Right ventricle myocardium inferior (tissue), 1 donor: ENCODE measurements around the gene TEAD3. TPM values are rescaled to one million over a fixed set of nuclear protein-coding genes. Genes with fewer than 3 reads are reported as not detected.
"Not testable (repeated sequence)": the region's sequence is repeated elsewhere in the genome, so short reads cannot be mapped to it uniquely, and the experiment has no call there.

ENCODE experiments used
- ATAC-seq: fragments of 200-7000 bp; cut with Tn5 transposase; one replicate; pipeline ENCODE4 v1.9.1; 2020; ENCODE audit warnings: mild to moderate bottlenecking, moderate library complexity
- DNase-seq: peaks from one replicate; pipeline ENCODE4 v3.0.0; 2021; ENCODE audit errors: missing footprints
- intact Hi-C: fragments of 100-400 bp; cut with DNase I; formaldehyde crosslinking; loops from one replicate; pipeline ENCODE4 v1.11.0; 2022
- microRNA-seq: library from miRNA; unstranded; fragments of <30 nt; microRNA quantifications from one replicate; pipeline ENCODE4 v1.2.0, GENCODE V29; 2020
- total RNA-seq: library from RNA; stranded (reverse); fragmentation: NEBNext Ultra II Directional; extraction: Animal tissue kit (Norgen Biotek cat#: 25700); gene quantifications from one replicate; pipeline ENCODE4 v1.2.1, GENCODE V29; 2021
- donor health status: DM: no; HTN: yes; CAD: no; lungs with severe emphysema.

The TEAD3 gene
- total RNA-seq, 1 donor from 2014 or later: 32.2 TPM

DNA sequence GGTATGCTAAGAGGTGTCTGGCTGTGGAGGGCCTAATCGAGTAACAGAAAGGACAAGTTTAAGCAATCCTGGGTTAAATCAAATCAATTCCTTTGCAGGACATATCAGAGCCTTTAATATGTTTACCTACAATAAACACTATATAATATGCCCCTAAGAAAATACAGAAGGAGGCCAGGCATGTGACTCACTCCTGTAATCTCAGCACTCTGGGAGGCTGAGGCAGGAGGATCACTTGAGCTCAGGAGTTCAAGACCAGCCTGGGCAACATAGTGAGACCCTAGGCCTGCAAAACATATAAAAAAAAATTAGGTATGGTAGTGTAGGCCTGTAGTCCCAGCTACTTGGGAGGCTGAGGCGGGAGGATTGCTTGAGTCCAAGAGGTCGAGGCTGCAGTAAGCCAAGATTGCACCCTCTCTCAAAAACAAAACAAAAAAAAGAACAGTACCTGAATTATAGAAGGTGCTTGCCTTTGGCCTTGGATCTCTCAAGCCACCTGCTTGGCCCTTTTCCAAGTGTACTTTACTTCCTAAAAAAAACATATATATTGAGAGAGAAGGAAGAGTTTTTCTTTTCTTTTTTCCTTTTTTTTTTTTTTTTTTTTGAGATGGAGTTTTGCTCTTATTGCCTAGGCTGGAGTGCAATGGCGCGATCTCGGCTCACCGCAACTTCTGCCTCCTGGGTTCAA lies 58.4 kb downstream of the TEAD3 start:
- intact Hi-C loops, ATAC-seq: not testable (repeated sequence)

GRCh38 chr6:35436071-35436857 lies 60.6 kb downstream of the TEAD3 start:
- ATAC-seq (no peak), DNase-seq (no peak)
- intact Hi-C loops: no loop called here

More for the DNA sequence above, 58.4 kb downstream of the TEAD3 start:
- DNase-seq: not testable (repeated sequence)

GRCh38 chr6:35435074-35435837 lies 61.6 kb downstream of the TEAD3 start:
- peak; percentile 70 for ATAC-seq
- no peak for DNase-seq
- intact Hi-C loops: no loop called here

DNA sequence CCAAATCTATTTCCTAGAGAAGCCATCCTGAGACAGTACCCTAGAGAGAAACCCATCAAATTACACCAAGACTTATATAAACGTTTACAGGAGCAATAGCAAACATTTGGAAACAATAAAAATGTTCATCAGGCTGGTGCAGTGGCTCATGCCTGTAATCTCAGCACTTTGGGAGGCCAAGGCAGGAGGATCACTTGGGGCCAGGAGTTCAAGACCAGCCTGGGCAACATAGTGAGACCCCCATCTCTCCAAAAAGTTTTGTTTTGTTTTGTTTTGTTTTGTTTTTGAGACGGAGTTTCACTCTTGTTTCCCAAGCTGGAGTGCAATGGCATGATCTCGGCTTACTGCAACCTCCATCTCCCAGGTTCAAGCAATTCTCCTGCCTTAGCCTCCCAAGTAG lies 64.2 kb downstream of the TEAD3 start:
- ATAC-seq, DNase-seq, intact Hi-C loops: not testable (repeated sequence)

GRCh38 chr6:35432291-35432690 lies 64.6 kb downstream of the TEAD3 start:
- intact Hi-C loops: no loop called here
- ATAC-seq: no peak
- DNase-seq: no peak

DNA sequence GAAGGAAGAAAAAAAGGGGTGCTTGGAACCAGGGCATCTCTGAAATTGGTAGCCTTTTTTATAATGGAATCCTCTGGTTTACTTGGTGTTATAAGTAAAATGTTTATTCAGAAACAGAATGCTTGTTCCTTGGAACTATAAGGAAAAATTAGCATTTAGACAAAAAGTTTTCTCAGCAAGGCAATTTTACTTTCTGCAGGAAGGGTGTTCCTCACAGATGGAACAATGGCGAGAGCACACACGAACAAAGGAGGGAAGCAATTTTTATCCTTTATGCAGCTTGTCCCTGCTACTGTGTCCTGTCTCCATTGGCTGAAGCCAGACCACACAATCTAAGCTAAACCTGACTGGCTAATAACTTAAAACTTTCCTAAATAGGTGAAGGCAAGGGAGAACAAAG lies 67.4 kb downstream of the TEAD3 start:
- no peak for ATAC-seq
- intact Hi-C loops: no loop called here
- DNase-seq: no peak

- DNase-seq (no peak), ATAC-seq (no peak)
- intact Hi-C loops: no loop called here
Observed at GRCh38 chr6:35428421-35429149, 68.3 kb downstream of the TEAD3 start.

GRCh38 chr6:35427851-35428321 lies 69.0 kb downstream of the TEAD3 start:
- intact Hi-C loops: no loop called here
- ATAC-seq: no peak
- DNase-seq: no peak

DNA sequence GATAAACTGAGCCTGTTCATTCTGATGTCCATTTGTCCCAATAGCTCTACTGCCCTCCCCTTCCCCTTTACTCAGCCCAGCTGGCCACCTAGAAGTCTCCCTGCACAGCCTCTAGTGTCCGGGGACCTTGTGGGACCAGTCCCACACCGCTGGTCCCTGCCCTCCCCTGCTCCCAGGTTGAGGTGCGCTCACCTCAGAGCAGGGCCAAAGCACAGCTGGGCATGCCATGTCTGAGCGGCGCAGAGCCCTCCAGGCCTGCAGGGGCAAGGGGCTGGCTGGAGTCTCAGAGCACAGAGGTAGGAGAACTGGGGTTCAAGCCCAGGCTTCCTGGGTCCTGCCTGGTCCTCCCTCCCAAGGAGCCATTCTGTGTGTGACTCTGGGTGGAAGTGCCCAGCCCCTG lies 69.4 kb downstream of the TEAD3 start:
- ATAC-seq: no peak
- intact Hi-C loops: no loop called here

DNA sequence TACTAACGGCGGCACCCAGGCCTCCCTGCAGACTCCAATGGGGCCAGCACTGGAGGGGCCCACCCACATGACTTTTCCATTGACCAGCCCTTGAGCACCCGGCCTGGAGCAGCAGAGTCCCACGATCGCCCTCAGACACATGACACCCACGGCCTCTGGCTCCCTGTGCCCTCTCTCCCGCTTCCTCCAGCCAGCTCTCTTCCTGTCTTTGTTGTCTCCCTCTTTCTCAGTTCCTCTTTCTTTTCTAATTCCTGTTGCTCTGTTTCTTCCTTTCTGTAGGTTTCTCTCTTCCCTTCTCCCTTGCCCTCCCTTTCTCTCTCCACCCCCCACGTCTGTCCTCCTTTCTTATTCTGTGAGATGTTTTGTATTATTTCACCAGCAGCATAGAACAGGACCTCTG lies 70.8 kb downstream of the TEAD3 start:
- DNase-seq: no peak
- ATAC-seq: peak; percentile 55
- intact Hi-C loops: no loop called here

More for the DNA sequence above, 69.4 kb downstream of the TEAD3 start:
- DNase-seq: no peak

- ATAC-seq: no peak
- intact Hi-C loops: no loop called here
- DNase-seq: no peak
Observed at GRCh38 chr6:35425284-35425683, 71.6 kb downstream of the TEAD3 start.

Small RNAs within 50 kb of the gene (microRNA-seq; reads per million reads assigned to microRNA genes)
- not detected for gene MIR7111

Other genes starting within 250 kb of the TEAD3 start
- gene ZNF76, start 237.3 kb downstream of the TEAD3 start, total RNA-seq: 36.0 TPM
- gene DEF6, start 199.3 kb downstream of the TEAD3 start, total RNA-seq: 2.8 TPM
- 14.7 TPM for gene PPARD, start 154.5 kb downstream of the TEAD3 start, total RNA-seq
- 4.1 TPM for gene FANCE, start 44.7 kb downstream of the TEAD3 start, total RNA-seq
- gene RPL10A, start 28.7 kb downstream of the TEAD3 start, total RNA-seq: 606 TPM
- gene TULP1, start 15.8 kb upstream of the TEAD3 start, total RNA-seq: not detected
- gene FKBP5, start 191.8 kb upstream of the TEAD3 start, total RNA-seq: 101 TPM
- gene ARMC12, start 240.0 kb upstream of the TEAD3 start, total RNA-seq: not detected